CD4-positive, alpha-beta T cell treated with Interleukin-10 for 1 hour (primary cell): ENCODE results near the gene DNAJB12.
"Not testable (repeated sequence)": the region's sequence is repeated elsewhere in the genome, so short reads cannot be mapped to it uniquely, and the experiment has no call there.

Source experiments
- DNase-seq: peaks from one replicate; pipeline ENCODE4 v3.0.0-alpha.2; 2020

DNAJB12 gene

DNA sequence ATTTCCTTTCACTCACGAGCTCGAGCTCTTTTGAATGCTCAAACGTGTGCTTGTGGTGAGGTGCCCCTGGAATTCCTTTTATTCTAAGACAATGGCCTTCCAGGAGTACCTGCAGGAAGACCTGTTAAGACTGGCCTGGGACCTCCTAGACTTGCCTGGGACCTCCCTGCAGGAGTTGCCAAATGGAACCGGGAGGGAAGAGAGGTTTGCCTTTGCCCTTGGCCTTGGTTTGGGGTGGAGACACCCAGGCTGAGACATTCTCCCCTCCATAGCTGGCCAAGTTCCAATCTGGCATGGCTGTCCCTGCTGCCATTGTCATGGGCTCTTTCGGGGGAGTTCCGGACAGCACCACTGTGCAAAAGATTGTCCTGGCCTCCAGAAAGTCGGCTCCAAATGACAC is 39.7 kb downstream of the DNAJB12 start:
- no peak for DNase-seq

DNA sequence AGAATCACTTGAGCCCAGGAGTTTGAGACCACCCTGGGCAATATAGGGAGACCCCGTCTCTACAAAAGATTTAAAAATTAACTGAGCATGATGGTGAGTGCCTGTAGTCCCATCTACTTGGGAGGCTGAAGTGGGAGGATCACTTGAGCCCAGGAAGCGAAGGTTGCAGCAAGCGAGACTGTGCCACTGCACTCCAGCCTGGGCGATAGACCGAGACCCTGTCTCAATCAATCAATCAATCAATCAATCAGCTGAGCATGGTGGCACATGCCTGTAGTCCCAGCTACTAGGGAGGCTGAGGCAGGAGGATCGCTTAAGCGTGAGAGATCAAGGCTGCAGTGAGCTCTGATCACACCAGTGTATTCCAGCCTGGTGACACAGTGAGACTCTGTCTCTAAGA is 40.5 kb downstream of the DNAJB12 start:
- no peak for DNase-seq

DNA sequence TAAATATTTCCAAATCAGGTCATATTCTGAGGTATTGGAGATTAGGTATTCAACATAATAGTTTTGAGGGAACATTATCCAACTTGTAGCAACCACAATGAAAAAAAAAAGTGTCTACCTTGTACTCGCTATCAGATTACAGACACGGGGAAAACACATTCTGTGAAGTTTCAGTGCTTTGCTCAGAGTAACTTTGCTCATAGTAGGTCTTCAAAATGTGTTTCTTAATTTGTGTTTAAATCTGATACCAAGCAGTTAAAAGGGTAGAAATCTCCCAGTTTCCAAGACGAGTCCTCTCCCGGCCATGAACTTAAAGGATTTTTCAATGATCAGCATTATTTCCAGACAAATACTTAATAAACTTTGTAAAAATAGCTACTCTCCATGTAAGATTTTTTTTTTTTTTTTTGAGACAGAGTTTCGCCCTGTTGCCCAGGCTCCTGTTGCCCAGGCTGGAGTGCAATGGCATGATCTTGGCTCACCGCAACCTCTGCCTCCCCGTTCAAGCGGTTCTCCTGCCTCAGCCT is 41.8 kb downstream of the DNAJB12 start:
- DNase-seq, result no peak

DNA sequence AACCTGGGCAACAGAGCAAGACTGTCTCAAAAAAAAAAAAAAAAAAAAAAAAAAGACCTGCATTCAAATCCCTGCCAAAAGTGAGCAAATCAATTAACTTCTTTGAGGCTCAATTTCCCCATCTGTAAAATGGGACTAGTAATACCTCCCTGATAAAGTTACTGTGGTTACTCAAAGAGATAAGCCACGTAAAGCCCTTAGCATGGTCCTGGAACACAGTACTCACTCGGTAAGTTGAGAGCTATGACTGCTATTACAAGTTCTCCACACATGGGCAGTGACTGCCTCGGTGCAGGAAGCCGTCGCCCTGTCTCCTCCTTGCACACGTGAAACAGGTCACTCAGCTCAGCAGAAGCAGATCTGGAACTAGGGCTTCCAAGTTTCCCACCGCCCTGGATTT is 43.1 kb downstream of the DNAJB12 start:
- DNase-seq, result no peak

DNA sequence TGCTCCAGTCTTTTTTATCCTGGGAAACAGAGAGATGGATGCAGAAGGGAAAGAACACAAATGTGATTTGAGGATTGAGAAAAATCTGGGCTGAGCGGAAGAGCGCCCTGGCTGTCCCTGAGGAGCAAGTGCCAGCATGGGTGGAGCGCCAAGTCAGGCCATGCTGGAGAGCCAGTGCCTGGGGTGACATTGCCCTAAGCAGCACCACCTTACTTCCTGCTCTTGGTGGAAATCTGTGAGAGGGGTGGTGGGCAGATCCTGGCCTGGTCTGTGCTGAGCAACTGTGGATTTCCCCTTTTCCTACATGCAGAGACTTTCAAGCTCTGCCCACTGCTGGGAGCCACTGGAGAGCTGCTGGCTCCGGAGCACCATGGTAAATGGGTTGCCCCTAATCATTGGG is 44.1 kb downstream of the DNAJB12 start:
- DNase-seq, result no peak

DNA sequence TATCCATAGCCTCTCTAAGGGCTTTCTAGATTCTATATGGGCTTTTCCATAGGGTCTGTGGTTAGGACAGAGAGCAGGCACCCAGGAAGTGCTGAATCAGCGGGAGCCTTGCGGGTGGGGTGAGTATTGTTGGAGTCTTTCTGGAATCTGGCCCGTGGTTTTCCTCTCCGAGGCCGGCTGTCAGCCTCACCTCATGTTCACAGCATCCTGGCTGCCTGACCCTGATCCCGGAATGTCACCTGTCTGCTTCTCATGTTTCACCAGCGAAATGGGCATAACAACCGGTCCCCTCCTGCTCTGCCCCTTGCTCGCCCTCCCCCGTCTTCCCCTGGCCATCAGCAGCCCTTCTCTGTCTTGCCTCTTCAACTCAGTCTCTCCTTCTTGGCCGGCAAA is 44.5 kb downstream of the DNAJB12 start:
- DNase-seq, result no peak

DNA sequence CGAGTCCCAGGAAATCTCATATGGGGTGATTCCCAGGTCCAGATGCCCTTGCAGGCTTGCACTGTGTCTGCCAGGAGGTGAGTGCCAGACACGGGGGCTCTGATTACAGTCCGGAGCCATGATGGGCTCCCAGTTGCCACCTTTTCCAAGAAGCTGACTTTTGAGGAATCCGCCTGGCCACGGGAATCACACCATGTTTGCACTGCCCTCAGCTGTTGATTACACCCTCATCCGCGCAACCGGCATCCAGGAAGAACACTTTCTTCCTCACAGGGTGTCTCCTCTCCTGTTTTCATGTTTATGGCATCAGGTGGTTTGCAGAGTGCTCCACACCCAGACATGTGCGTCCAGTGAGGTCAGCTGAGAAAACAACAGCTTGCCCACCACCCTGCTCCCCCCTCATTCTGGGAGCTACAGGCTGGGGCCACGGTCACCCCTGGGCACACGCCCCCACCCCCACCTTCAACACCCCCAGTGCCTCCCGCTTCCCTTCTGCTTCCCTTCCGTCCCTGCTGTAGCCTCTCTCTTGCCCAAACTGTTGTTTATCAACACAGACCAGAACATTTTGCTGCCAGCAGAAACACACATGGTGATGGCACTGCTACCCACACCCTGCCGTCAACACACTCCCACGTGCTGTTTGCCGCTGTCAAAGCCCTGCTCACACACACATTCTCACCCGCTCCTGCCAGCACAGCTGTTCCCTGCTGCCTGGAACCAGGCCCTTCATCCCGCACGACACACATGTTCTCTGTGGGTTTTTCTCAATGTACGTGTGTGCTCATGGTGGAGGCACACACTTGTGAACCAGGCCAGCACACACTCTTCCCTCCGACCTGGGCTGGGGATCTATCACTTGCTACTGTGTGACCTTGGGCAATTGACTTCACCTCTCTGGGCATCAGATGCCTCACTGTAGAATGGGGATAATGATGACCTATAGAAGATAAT is 45.2 kb downstream of the DNAJB12 start:
- DNase-seq, result no peak

DNA sequence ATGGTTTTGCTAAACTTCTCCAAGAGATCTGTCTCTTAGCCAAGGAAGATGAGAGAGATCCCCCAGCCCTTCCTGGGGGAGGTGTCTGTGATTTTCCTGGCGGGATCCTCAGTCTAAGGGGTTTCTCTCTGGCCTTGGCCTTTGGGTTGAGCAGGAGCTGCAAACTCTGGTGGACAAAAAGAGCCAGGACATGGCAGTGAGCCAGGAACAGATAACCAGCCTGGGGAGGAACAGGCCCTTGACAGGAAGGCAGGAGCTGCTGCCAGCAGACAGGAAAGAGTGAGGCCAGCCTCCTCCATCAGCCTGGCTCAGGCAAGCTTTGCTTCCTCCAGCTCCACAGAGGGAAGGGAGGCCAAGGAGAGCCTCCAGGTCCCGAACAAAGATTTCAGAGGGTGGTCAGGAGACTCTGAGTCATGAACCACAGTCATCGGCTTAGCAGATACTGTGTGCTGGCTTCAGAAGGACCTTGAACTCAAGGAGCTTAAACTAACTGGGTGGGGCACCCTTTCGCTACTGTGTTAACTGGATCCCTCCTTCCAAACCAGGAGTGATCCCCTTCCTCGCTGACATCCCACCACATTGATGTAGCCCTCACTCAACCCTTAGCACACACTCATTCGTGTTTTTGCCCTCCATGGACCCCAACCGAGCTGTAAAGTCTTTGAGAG is 46.3 kb downstream of the DNAJB12 start:
- DNase-seq, result no peak

DNA sequence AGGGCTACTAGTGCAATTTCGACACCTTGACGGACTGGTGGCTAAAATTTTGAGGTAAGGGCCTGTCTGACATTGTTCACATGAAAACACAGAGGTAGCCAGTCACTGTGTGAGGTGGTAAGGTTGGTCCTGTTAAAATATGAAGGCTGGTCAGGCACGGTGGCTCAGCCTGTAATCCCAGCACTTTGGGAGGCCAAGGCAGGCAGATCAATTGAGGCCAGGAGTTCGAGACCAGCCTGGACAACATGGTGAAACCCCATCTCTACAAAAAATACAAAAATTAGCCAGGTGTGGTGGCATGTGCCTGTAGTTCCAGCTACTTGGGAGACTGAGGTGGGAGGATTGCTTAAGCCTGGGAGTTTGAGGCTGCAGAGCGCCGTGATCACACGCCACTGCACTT is 47.0 kb downstream of the DNAJB12 start:
- DNase-seq, result not testable (repeated sequence)

DNA sequence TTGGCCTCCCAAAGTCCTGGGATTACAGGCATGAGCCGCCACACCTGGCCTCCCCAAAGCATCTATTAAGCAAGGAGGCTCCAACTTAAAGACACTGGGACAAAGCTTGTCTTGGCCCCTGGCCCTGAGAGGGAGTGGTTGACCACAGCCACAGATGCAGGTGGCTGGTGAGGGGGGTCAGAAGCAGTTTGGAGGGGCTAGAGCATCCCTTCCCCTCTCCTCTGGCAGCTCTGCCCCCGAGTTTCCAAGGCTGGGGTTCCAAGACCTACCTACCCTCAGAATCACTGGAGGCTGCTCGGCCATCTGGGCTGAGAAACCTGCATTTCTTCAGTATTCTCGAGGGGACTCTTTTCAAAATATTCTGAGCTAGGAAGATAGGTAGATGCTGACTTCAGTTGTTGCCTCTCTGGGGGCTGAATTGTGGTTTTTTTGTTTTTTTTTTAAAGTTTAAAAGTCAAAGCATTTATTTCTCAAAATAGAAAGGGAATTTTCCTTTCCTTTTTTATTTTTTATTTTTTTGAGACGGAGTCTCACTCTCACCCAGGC is 48.4 kb downstream of the DNAJB12 start:
- DNase-seq, result no peak

DNA sequence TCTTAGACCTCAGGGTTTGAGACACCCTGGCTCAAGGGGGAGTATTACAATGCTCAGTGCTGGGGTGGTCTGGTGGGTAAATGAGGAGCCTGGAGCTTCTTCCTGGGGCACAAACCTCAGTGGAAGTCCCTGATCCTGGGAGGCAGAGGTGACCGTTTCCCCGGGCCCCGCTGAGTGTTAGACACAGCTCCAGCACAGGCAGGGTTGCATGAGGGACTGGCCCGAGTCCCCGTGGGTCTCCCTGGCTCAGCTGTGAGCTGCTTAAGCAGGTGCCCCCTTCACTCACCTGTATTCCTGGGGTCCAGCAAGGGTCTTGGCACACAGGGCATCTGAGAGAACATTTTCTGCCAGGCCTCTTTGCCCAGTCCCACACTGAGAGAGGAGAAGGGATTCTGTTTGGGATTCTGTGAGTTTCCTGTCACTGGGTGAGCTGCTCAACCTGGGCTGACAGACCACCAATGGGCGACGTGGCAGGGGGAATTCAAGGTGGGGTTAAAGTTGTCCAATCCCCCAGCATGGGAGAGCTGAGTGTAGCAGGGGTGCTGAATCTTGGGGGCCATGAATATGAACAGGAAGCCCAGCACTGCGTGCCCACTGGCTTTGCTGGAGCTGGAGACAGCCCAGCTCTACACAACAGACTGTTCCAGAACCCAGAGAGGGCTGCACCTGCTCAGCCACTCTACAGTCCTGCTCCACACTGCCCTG is 51.1 kb downstream of the DNAJB12 start:
- no peak for DNase-seq

DNA sequence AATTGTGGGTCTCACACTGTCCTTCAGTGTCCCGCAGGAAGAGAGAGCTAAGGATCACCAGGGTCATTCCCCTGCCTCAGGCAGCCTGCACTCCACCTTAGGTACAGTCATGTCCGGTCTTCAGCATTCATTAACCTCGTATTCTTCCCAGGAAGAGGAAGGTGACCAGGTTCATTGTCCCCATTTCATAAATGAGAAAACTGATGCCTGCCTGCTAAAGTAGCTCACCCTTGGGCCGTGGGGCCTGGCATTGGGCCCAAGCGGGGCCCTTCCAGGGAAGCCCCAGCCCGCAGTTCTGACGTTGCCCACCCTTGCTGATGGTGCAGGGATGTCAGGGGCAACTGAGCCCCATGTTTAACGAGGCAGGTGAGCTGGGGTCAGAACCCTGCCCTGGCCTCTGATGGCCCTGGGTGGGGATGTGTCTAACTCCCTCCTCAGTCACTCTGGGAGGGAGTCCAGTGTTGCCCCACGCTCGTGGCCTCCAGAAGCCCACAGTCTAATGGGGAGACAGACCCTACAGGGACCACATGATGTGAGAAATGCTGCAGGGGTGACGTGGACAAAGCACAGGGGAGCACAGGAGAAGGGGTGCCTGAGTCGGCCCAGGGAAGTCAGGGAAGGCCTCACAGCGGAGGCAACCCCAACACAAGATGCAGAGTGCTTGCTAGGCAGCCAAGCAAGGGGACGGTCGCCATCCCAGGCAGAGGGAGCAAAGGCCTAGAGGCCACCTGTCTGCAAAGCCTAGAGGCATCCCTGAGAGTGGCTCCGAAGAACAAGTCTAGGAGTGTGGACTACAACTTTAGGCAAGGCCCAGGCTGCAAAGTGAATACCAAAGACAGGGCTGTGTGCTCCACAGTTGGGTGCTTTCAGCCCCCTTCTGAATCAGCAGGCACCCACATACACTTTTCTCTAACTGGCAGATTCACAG is 55.9 kb downstream of the DNAJB12 start:
- DNase-seq, result no peak

DNA sequence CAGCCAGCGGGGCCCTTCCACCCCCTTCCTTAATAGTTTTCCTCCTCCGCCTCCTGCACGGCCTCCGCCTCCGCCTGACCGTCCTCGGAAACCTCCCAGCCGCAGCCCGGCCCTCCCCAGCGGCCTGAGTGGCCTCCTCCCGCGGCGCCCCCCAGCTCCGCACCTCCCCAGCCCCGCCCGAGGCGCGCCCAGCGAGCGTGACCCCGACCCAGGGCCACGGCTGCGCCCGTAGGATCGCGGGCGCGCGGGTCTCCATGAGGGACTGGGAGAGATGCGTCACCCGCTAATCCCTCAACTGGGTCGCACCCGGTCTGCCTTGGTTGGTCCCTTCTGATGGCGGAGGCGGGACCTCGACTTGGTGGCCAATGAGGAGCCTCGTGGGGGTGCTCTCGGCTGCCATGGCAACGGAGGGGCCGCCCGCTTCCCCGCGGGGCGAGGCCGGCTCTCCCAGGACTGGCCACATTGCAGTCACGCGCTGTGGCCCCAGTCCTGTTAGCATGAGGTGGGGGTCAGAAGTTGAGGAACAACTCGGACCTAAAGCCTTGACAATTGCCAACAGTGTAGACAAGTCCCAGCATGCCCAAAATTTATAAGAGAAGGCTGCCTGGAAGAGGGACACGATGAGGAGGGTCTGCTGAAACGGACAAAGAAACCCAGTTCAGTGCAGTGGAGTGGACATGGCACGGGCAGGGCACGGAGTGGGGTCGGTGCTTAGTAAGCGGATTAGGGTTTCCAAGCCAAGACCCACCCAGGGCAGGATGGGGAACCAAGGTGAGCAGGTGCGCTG is 56.7 kb downstream of the DNAJB12 start:
- DNase-seq, result peak; percentile 96

DNA sequence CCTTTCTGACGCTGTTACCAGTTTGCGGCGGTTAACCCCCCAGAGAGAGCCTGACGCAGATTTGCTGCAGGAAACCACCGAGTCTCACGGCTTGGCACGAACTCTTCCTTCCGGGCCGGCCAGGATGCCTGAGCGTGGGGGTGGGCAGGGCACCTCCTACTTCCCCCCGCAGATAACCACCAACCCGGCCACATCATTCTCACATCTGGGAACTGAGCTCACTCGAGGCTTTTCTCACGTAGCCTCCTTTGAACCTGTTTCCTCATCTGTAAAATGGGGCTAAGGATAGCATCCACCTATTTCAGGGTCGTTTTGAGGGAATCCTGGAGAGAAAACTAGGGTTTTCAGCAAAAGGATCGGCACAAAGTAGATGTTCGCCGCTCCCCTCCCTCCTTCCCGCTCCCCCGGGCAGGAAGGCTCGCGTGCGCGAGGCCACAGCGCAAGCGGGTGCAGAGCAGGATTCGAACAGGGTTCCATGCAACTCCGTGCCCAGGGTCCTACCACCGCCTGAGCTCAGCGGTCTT is 57.4 kb downstream of the DNAJB12 start:
- DNase-seq, result peak; percentile 98

DNA sequence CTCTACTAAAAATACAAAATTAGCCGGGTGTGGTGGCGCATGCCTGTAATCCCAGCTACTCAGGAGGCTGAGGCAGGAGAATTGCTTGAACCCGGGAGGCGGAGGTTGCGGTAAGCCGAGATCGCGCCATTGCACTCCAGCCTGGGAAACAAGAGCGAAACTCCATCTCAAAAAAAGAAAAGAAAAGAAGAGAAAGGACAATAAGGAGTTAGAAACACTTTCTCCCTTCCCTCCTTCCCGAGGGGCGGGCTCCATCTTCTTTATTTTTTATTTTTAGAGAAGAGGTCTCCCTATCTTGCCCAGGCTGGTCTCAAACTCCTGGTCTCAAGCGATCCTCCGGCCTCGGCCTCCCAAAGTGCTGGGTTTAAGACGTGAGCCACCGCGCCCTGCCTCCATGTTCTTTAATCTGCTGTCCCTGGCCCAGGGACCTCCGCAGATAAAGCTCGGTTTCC is 57.9 kb downstream of the DNAJB12 start:
- not testable (repeated sequence) for DNase-seq

DNA sequence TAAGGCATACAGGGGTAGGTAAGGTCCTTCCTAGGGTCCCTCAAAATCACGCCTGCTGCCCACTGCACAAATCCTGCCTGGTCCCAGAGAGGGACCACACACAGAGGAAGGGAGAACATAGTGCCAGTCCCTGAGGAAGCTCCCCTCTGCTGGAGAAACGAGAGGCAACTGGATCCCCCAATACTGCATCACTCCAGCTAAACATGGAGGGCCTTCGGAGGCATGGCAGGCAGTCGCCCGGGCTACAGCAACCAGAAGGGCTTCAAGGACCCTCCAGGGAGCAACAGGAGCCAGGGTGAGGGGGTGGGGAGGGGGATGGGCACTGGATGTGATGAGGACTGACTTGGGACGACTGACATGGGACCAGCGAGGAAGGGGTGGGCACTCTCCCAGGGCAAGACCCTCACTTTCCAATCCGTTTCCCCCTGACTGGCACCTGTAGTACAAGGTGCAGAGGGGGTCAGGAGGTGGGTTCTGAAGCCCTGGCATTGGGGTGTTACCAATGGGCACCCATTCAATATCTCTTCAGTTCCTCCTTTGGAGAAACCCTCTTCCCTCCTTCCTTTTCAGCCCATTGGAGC is 59.3 kb downstream of the DNAJB12 start:
- DNase-seq, result no peak

DNA sequence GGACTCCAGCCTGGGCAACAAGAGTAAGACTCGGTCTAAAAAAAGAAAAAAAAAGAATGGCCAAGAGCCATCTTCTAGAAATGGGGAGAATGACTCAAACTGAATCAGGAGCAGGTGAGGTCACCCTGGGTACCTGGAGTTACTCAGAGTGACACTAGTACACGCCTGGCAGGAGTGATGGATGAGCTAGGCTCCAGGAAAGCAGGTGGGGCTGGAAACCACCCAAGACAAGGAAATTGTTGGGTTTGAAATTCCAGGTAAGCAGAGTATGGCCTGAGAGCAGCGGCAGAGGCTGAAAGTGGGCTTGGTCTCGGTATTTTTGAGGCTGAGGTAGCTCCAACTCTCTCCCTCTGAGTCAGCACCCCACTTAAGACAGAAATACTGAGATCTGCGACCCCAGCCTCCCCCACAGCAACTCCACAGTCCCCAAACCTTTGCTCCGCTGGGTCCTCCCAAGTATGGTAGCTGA is 62.5 kb downstream of the DNAJB12 start:
- DNase-seq, result no peak

DNA sequence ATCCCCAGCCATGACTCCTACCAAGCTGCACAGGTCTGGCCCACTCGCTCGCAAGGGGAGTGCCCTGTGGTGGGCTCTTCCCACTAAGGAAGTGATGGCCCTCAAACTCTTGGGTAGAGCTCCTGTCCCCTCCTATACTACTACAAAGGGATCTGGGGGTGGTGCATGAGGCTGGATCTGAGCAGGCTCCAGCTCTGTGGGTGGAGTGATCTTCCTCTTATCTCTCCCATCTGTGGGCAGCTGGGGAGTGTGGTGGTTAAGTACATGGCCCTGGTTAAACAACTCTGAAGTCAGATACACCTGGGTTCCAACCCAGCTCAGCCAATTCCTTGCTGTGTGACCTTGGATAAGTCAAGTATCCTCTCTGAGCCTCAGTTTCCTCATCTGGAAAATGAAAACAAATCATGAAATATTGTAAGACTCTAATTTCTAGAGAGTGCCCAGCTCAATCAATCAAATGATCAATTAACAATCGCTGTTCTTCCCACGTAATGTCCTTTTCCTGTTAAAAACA is 63.6 kb downstream of the DNAJB12 start:
- DNase-seq, result peak; percentile 70

DNA sequence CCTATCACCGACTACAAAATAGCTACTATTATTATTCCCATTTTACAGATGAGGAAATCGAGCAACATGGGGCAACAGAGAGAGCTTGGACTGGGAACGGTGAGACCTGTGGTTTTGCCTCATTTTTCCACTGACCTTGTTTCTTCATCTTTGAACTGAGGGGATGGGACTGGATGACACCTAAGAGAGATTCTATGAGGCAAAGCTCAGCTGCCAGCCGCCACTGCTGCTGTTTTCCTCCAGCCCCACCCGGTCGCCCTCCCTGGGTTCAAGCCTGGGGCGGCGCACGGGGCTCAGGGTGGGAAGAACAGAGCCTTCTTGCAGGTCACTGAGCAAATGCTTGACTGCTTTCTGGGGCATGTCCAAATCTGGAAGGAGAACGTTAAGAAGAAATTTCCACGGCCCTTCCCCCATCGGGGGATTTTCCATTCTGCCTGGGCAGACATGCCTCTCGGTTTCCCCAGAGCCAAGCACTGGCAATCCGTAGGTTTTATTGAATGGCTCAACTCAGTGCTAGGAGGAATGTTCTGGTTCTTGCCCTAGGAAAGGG is 68.7 kb downstream of the DNAJB12 start:
- no peak for DNase-seq

DNA sequence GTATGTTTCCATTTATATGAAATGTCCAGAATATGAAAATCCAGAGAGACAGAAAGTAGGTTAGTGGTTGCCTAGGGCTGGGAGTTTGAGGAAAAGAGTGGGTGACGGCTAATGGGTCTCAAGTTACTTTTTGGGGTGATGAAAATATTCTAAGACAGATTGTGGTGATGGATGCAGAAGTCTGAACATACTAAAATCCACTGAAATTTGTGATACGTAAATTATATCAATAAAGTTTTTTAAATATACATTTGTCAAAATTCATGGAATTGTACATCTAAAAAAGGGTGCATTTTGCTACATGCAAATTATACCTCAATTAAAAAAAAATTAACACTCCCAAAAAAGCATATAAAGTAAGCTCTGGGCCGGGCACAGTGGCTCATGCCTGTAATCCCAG is 71.6 kb downstream of the DNAJB12 start:
- no peak for DNase-seq
